ENCODE results near the gene NUP210.

Gene NUP210

GRCh38 chr3:13368834-13369233, 51.3 kb downstream of the NUP210 start:
- DNase-seq (ENCODE audit: extremely low spot score), result no peak
- ChIA-PET POLR2A (no interaction called here), CTCF (no interaction called here)
- TF ChIP-seq ELF4 (IDR thresholded peaks at IDR 0.05) (no peak), SP1 (IDR thresholded peaks at IDR 0.05) (no peak), FOXK2 (IDR thresholded peaks at IDR 0.05) (no peak), NFRKB (IDR thresholded peaks at IDR 0.05) (no peak), L3MBTL2 (conservative IDR thresholded peaks at IDR 0.05) (no peak), ARNT (IDR thresholded peaks at IDR 0.05) (no peak), FOXA1 (IDR thresholded peaks at IDR 0.05) (no peak), CTBP1 (IDR thresholded peaks at IDR 0.05; ENCODE audit: borderline replicate concordance) (no peak)

- POLR2A ChIA-PET, result no interaction called here
- CTCF ChIA-PET, result no interaction called here
- TF ChIP-seq ZNF384 (IDR thresholded peaks at IDR 0.05) (no peak), TARDBP (IDR thresholded peaks at IDR 0.05) (no peak), BHLHE40 (IDR thresholded peaks at IDR 0.05; ENCODE audit: borderline replicate concordance) (no peak), PKNOX1 (IDR thresholded peaks at IDR 0.05) (no peak), LEF1 (IDR thresholded peaks at IDR 0.05; ENCODE audit: borderline replicate concordance) (no peak), FOXM1 (IDR thresholded peaks at IDR 0.05; ENCODE audit: borderline replicate concordance) (no peak), FOXK2 (IDR thresholded peaks at IDR 0.05) (no peak), ARNT (IDR thresholded peaks at IDR 0.05) (no peak), ELF4 (IDR thresholded peaks at IDR 0.05) (no peak), SP1 (IDR thresholded peaks at IDR 0.05) (no peak), NFRKB (IDR thresholded peaks at IDR 0.05) (no peak), SUZ12 (IDR thresholded peaks at IDR 0.05) (no peak), L3MBTL2 (conservative IDR thresholded peaks at IDR 0.05) (no peak)
- no peak for DNase-seq (ENCODE audit: extremely low spot score)
Measured at GRCh38 chr3:13367728-13368127, 52.4 kb downstream of the NUP210 start.

GRCh38 chr3:13365390-13366379, 54.4 kb downstream of the NUP210 start:
- ChIA-PET CTCF (no interaction called here), POLR2A (no interaction called here)
- TF ChIP-seq CTBP1 (IDR thresholded peaks at IDR 0.05; ENCODE audit: borderline replicate concordance), result no peak
- TF ChIP-seq HDGF (IDR thresholded peaks at IDR 0.05; ENCODE audit: borderline replicate concordance), result no peak
- TF ChIP-seq FOXK2 (IDR thresholded peaks at IDR 0.05), result no peak
- TF ChIP-seq TARDBP (IDR thresholded peaks at IDR 0.05), result no peak
- no peak for TF ChIP-seq ZNF384 (IDR thresholded peaks at IDR 0.05)
- TF ChIP-seq L3MBTL2 (conservative IDR thresholded peaks at IDR 0.05), result no peak
- no peak for TF ChIP-seq BHLHE40 (IDR thresholded peaks at IDR 0.05; ENCODE audit: borderline replicate concordance)
- TF ChIP-seq ARNT (IDR thresholded peaks at IDR 0.05), result no peak
- DNase-seq (ENCODE audit: extremely low spot score), result no peak

GRCh38 chr3:13364602-13365271, 55.4 kb downstream of the NUP210 start:
- ChIA-PET POLR2A (no interaction called here), CTCF (no interaction called here)
- no peak for DNase-seq (ENCODE audit: extremely low spot score)
- TF ChIP-seq ZNF384 (IDR thresholded peaks at IDR 0.05), result no peak

- DNase-seq (ENCODE audit: extremely low spot score), result no peak
- ChIA-PET POLR2A (no interaction called here), CTCF (no interaction called here)
- TF ChIP-seq TARDBP (IDR thresholded peaks at IDR 0.05), result no peak
- TF ChIP-seq NFRKB (IDR thresholded peaks at IDR 0.05), result no peak
- TF ChIP-seq FOXK2 (IDR thresholded peaks at IDR 0.05), result no peak
- TF ChIP-seq ZNF384 (IDR thresholded peaks at IDR 0.05), result no peak
- TF ChIP-seq L3MBTL2 (conservative IDR thresholded peaks at IDR 0.05), result no peak
- no peak for TF ChIP-seq CTBP1 (IDR thresholded peaks at IDR 0.05; ENCODE audit: borderline replicate concordance)
- TF ChIP-seq HDGF (IDR thresholded peaks at IDR 0.05; ENCODE audit: borderline replicate concordance), result no peak
- no peak for TF ChIP-seq FOXA1 (IDR thresholded peaks at IDR 0.05)
- no peak for TF ChIP-seq SP1 (IDR thresholded peaks at IDR 0.05)
Measured at GRCh38 chr3:13362551-13362950, 57.6 kb downstream of the NUP210 start.

- POLR2A ChIA-PET, result no interaction called here
- DNase-seq (ENCODE audit: extremely low spot score), result no peak
- CTCF ChIA-PET, result no interaction called here
- TF ChIP-seq FOXK2 (IDR thresholded peaks at IDR 0.05) (no peak), ZNF384 (IDR thresholded peaks at IDR 0.05) (no peak), FOXM1 (IDR thresholded peaks at IDR 0.05; ENCODE audit: borderline replicate concordance) (no peak), ELF4 (IDR thresholded peaks at IDR 0.05) (no peak), NFRKB (IDR thresholded peaks at IDR 0.05) (no peak), SP1 (IDR thresholded peaks at IDR 0.05) (no peak), LEF1 (IDR thresholded peaks at IDR 0.05; ENCODE audit: borderline replicate concordance) (no peak), FOXA1 (IDR thresholded peaks at IDR 0.05) (no peak), BHLHE40 (IDR thresholded peaks at IDR 0.05; ENCODE audit: borderline replicate concordance) (no peak), L3MBTL2 (conservative IDR thresholded peaks at IDR 0.05) (no peak), CTBP1 (IDR thresholded peaks at IDR 0.05; ENCODE audit: borderline replicate concordance) (no peak), PKNOX1 (IDR thresholded peaks at IDR 0.05) (no peak), SUZ12 (IDR thresholded peaks at IDR 0.05) (no peak), HDGF (IDR thresholded peaks at IDR 0.05; ENCODE audit: borderline replicate concordance) (no peak), TARDBP (IDR thresholded peaks at IDR 0.05) (no peak), ARNT (IDR thresholded peaks at IDR 0.05) (no peak)
Measured at GRCh38 chr3:13359916-13360315, 60.2 kb downstream of the NUP210 start.

Data from HEK293T (cell line).